Mononuclear cell (primary cell): ENCODE results near the gene TEF. TPM values are rescaled to one million over a fixed set of nuclear protein-coding genes. Genes with fewer than 3 reads are reported as not detected.

Source experiments
- H3K27me3 ChIP-seq: 2 replicates; pipeline ENCODE4 v1.6.0; 2011; ENCODE audit warnings: low read length, control low read depth; ENCODE audit not compliant: insufficient read depth
- H3K4me1 ChIP-seq: 2 replicates; pipeline ENCODE4 v1.5.1; 2011; ENCODE audit warnings: mild to moderate bottlenecking, low read length, control low read depth; ENCODE audit not compliant: insufficient read depth
- H3K4me3 ChIP-seq: 2 replicates; pipeline ENCODE4 v1.5.1; 2011; ENCODE audit warnings: mild to moderate bottlenecking, low read length, moderate library complexity
- H3K9me3 ChIP-seq: 2 replicates; pipeline ENCODE4 v1.5.1; 2011; ENCODE audit warnings: low read depth, mild to moderate bottlenecking, control low read depth, low read length
- total RNA-seq: library from RNA; depleted of rRNA; stranded (reverse); fragments of >200 nt; gene quantifications from one replicate; pipeline ENCODE4 v1.2.3, GENCODE V29; 2012

Gene TEF
- total RNA-seq, 1 donor, result 3.5 TPM

DNA sequence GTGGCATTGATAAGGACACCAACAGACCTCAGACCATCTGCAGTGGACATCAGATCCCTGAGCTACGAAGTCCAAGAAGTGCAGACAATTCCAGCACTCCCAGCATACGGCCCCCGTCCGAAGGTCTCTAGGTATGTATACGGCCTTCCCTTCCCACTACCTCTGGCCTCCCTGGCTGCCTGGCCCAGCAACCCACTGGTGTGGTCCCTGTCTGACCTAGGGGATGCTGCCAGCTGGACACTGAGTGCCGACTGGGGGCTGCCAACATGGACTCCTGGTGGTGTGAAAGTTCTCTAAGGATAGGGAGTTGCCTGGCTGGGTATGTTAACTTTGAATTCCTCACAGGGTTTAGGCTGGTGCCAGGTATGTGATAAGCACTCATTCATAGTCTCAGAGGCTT, 17.5 kb upstream of the TEF start:
- H3K4me1 ChIP-seq, result peaks cover 13% of the 10 kb centered on the region
- no peaks in the 10 kb centered on the region for H3K9me3 ChIP-seq
- no peak overlapping the region for H3K4me3 ChIP-seq
- H3K27me3 ChIP-seq, result no peaks in the 10 kb centered on the region

DNA sequence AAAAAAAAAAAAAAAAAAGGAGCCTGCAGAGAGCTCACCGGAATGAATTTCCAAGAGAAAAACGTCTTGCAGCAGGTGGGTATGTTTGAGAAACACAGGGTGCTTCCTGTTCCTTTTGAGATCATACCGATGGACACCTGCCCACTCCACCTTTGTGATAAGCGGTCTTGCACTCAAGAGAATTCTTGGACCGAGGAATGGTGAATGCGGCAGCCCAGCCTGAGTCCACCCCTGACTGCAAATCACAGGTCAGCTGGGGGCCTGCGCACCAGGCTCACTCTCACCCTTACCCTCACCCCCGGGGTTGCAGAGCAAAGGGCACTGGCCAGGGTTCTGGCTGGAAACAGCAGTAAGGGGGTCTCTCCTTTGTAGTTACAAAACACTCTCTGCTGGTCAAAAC, 16.8 kb upstream of the TEF start:
- no peaks in the 10 kb centered on the region for H3K9me3 ChIP-seq
- no peak overlapping the region for H3K4me3 ChIP-seq
- H3K27me3 ChIP-seq, result no peaks in the 10 kb centered on the region
- H3K4me1 ChIP-seq, result peaks cover 13% of the 10 kb centered on the region

DNA sequence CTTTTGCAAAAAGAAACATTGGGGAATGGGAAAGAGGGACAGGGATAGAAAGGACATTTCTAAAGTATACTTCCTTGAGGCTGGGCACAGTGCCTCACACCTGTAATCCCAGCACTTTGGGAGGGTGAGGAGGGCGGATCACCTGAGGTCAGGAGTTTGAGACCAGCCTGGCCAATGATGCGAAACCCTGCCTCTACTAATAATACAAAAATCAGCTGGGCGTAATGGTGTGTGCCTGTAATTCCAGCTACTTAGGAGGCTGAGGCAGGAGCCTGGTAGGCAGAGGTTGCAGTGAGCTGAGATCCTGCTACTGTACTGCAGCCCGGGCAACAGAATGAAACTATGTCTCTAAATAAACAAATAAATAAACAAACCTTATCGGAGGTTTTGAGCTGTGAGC, 16.3 kb upstream of the TEF start:
- H3K4me1 ChIP-seq, result peaks cover 13% of the 10 kb centered on the region
- H3K9me3 ChIP-seq, result no peaks in the 10 kb centered on the region
- no peak overlapping the region for H3K4me3 ChIP-seq
- no peaks in the 10 kb centered on the region for H3K27me3 ChIP-seq

- H3K4me1 ChIP-seq, result peaks cover 13% of the 10 kb centered on the region
- H3K9me3 ChIP-seq, result no peaks in the 10 kb centered on the region
- no peaks in the 10 kb centered on the region for H3K27me3 ChIP-seq
- no peak overlapping the region for H3K4me3 ChIP-seq
These were observed 15.3 kb upstream of the TEF start for GRCh38 chr22:41366323-41367029.

DNA sequence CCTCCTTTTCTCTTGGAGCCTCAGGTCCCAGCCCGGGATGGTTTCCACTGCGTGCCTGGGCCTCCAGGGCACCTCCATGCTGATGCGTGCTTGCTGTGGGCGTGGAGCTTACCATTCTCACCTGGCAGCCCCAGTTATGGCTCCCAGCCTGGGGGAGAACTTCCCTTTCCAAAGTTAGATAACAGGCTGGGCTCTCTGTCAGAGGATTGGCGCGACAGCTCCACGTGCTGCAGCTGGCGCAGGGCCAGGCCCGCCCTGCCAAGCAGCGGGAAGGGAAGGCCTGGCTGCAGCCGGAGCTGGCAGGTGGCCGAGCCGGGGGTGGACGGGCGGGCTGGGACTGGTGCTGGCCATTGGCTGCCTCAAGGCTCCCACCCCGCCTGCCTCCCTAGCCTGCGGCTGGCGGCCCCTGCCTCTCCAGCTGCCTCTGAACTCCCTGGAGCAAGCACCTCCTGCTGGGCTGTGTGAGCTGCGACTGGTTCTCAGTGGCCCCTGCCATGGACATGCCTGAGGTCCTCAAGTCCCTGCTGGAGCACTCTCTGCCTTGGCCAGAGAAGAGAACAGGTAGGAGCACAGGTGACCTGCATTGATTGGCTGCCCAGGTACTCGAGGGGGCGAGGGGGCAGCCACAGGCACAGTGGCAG, 14.6 kb upstream of the TEF start:
- peaks cover 13% of the 10 kb centered on the region for H3K4me1 ChIP-seq
- no peak overlapping the region for H3K4me3 ChIP-seq
- H3K9me3 ChIP-seq, result no peaks in the 10 kb centered on the region
- no peaks in the 10 kb centered on the region for H3K27me3 ChIP-seq

- no peaks in the 10 kb centered on the region for H3K27me3 ChIP-seq
- H3K4me3 ChIP-seq, result no peak overlapping the region
- no peaks in the 10 kb centered on the region for H3K9me3 ChIP-seq
- peaks cover 13% of the 10 kb centered on the region for H3K4me1 ChIP-seq
These were observed 13.8 kb upstream of the TEF start for GRCh38 chr22:41367680-41368542.

DNA sequence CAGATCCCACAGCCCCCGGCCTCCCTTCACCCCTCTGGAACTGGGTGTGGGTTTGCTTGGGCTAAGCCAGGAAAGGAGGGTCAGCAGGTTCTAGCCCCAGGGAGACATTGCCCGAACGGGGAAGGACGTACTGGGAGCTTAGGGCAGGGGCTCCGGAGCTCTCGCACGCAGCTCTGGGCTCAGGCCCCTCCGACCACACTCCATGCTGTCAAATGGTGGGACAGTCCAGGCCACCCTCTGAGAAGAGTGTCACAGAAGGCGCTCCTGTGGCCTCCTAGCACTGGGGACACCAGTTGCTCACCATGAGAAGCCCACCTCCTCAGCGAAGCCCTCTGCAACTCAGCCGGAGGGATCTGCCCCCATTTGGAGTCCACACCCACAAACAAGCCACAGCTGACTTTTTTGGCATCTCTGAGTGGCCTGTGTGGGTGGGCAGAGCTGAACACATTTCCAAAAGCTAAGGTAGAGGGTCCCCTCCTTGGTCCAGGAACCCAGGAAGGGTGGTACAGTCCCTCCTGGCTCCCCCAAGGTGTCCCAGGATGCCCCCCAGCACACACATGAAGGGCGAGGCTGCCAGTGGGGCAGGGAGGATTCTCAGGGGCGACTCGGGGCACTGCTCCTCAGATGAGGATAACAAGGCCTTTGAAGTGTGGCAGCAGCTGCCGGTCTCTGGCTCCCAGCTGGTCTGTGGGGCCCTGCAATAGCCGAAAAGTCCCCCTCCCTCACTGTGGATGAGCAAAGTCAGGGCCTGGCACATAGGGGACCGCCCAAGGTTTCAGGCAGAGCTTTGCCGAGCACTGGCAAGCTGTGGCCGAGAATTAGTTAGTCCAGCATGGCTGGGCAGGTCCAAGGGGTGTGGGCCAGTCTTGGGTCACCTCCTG, 13.0 kb upstream of the TEF start:
- no peaks in the 10 kb centered on the region for H3K9me3 ChIP-seq
- H3K4me1 ChIP-seq, result peaks cover 13% of the 10 kb centered on the region
- H3K4me3 ChIP-seq, result no peak overlapping the region
- H3K27me3 ChIP-seq, result no peaks in the 10 kb centered on the region

GRCh38 chr22:41369424-41369745, 12.4 kb upstream of the TEF start:
- peaks cover 13% of the 10 kb centered on the region for H3K4me1 ChIP-seq
- H3K9me3 ChIP-seq, result no peaks in the 10 kb centered on the region
- H3K27me3 ChIP-seq, result no peaks in the 10 kb centered on the region
- H3K4me3 ChIP-seq, result no peak overlapping the region

DNA sequence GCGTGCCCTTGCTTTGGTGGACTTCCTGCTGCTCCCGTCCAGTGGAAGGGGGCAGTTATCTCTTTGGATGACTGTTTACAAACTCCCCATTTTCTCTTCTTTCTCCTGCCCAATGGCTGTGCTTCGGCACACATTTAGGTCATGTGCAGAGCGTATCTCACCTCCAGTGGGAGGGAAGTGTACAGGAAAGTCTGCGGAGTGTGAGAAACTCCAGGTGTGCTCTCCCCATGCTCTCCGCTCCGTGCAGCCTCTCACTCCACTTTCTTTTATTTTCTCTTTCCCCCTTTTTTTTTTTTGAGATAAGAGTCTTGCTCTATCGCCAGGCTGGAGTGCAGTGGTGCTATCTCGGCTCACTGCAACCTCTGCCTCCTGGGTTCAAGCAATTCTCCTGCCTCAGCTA, 11.9 kb upstream of the TEF start:
- H3K4me3 ChIP-seq, result no peak overlapping the region
- no peaks in the 10 kb centered on the region for H3K9me3 ChIP-seq
- H3K4me1 ChIP-seq, result peaks cover 13% of the 10 kb centered on the region
- no peaks in the 10 kb centered on the region for H3K27me3 ChIP-seq

DNA sequence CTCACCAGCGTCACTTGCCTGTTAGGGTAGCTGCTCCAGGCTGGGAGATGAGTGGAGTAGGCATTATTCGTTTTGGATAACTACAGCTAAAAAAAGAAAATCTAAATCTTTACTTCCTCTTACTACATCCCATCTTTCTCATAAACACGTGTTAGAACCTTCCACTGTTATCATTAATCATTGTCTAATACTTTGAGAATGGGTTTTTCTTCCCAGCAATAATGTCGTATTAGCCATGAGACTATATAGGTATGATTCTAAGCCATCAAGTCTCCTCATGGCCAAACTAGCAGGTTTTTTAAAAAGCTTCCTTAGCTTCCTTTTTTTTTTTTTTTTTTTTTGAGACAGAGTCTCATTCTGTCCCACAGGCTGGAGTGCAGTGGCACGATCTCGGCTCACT, 3.9 kb upstream of the TEF start:
- H3K4me3 ChIP-seq, result no peak overlapping the region
- H3K27me3 ChIP-seq, result no peaks in the 10 kb centered on the region
- H3K9me3 ChIP-seq, result no peaks in the 10 kb centered on the region
- peaks cover 14% of the 10 kb centered on the region for H3K4me1 ChIP-seq

DNA sequence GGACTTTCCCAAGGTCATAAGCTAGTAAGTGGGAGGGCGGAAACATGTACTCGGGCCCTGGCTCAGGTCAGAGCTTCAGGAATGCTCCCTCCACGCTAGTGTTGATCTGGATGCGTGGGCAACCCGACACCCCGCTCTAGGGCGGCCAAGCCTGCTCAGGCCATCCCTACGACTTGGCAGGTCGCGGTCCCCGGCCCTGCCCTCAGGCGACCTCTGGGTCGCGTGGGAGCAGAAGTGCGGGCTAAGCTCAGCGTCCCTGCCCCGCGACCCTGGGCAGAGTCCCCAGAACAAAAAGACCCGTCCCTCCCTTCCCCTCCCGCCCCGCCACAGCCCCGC, 781 bp upstream of the TEF start:
- peak overlapping the region; percentile 34 for H3K4me3 ChIP-seq
- no peaks in the 10 kb centered on the region for H3K27me3 ChIP-seq
- H3K4me1 ChIP-seq, result peaks cover 15% of the 10 kb centered on the region
- H3K9me3 ChIP-seq, result no peaks in the 10 kb centered on the region

GRCh38 chr22:41382098-41382578, 396 bp downstream of the TEF start:
- no peaks in the 10 kb centered on the region for H3K9me3 ChIP-seq
- peak overlapping the region; percentile 55 for H3K4me3 ChIP-seq
- H3K4me1 ChIP-seq, result peaks cover 15% of the 10 kb centered on the region
- H3K27me3 ChIP-seq, result no peaks in the 10 kb centered on the region

DNA sequence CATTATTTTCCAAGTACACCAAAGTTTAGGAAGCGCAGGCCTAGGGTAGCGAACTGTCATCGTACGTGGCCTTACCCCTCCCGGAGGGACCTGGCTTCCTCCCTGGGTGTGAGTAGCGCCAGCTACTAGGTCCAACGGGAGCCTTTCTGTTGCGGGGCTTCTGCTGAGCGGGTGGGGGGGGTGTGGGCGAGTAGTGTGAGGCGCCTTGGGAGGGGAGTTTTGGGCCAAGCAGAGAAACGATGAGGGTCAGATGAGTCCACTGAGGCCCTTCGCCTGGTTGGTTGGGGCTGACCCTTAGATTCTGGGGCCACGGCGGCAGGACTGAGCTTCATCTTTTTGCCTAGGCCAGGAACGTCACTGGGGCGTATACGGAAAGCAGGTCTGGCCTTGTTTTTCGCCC, 868 bp downstream of the TEF start:
- Histone ChIP-seq H3K9me3 (no peaks in the 10 kb centered on the region), H3K4me3 (peak overlapping the region; percentile 55), H3K27me3 (no peaks in the 10 kb centered on the region), H3K4me1 (peaks cover 15% of the 10 kb centered on the region)

GRCh38 chr22:41383085-41383484, 1.3 kb downstream of the TEF start:
- Histone ChIP-seq H3K4me3 (no peak overlapping the region), H3K9me3 (no peaks in the 10 kb centered on the region), H3K27me3 (no peaks in the 10 kb centered on the region), H3K4me1 (peaks cover 15% of the 10 kb centered on the region)

- no peaks in the 10 kb centered on the region for H3K9me3 ChIP-seq
- H3K4me3 ChIP-seq, result no peak overlapping the region
- no peaks in the 10 kb centered on the region for H3K27me3 ChIP-seq
- H3K4me1 ChIP-seq, result peaks cover 15% of the 10 kb centered on the region
These were observed 2.4 kb downstream of the TEF start for GRCh38 chr22:41384128-41384527.
